Measurements from ENCODE around the gene SYPL1. TPM values are rescaled to one million over a fixed set of nuclear protein-coding genes. Genes with fewer than 3 reads are reported as not detected.

SYPL1 gene
- total RNA-seq, 1 donor from 2014 or later, result 48.8 TPM

- Histone ChIP-seq H3K4me2 (no peak overlapping the region), H3K27ac (no peak overlapping the region), H2AFZ (replicated peaks) (no peak overlapping the region), H3K4me1 (peaks cover 3% of the 10 kb centered on the region), H3K36me3 (no peaks in the 10 kb centered on the region), H3K79me2 (ENCODE audit: low read depth) (no peaks in the 10 kb centered on the region), H3K9me3 (ENCODE audit: low read depth) (no peaks in the 10 kb centered on the region), H3F3A (ENCODE audit: low read depth) (no peaks in the 10 kb centered on the region), H3K4me3 (no peak overlapping the region), H3K27me3 (no peaks in the 10 kb centered on the region), H4K20me1 (ENCODE audit: low read depth) (no peaks in the 10 kb centered on the region), H3K9ac (no peak overlapping the region)
- Mint-ChIP-seq H3K9me3 (no peaks in the 10 kb centered on the region), H3K36me3 (no peaks in the 10 kb centered on the region), H3K4me1 (no peaks in the 10 kb centered on the region), H3K27ac (no peak overlapping the region), H3K27me3 (ENCODE audit: insufficient read depth, low read depth) (no peaks in the 10 kb centered on the region), H3K4me3 (no peak overlapping the region)
- no peak for TF ChIP-seq EZH2 (IDR thresholded peaks at IDR 0.05)
- no peak for TF ChIP-seq EZH2phosphoT487 (IDR thresholded peaks at IDR 0.05)
- TF ChIP-seq, protein P1, sequence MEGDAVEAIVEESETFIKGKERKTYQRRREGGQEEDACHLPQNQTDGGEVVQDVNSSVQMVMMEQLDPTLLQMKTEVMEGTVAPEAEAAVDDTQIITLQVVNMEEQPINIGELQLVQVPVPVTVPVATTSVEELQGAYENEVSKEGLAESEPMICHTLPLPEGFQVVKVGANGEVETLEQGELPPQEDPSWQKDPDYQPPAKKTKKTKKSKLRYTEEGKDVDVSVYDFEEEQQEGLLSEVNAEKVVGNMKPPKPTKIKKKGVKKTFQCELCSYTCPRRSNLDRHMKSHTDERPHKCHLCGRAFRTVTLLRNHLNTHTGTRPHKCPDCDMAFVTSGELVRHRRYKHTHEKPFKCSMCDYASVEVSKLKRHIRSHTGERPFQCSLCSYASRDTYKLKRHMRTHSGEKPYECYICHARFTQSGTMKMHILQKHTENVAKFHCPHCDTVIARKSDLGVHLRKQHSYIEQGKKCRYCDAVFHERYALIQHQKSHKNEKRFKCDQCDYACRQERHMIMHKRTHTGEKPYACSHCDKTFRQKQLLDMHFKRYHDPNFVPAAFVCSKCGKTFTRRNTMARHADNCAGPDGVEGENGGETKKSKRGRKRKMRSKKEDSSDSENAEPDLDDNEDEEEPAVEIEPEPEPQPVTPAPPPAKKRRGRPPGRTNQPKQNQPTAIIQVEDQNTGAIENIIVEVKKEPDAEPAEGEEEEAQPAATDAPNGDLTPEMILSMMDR (IDR thresholded peaks at IDR 0.05), result no peak
- no peak for DNase-seq (ENCODE audit: low spot score)
Observed at GRCh38 chr7:106120500-106120899, 8.4 kb upstream of the SYPL1 start.

DNA sequence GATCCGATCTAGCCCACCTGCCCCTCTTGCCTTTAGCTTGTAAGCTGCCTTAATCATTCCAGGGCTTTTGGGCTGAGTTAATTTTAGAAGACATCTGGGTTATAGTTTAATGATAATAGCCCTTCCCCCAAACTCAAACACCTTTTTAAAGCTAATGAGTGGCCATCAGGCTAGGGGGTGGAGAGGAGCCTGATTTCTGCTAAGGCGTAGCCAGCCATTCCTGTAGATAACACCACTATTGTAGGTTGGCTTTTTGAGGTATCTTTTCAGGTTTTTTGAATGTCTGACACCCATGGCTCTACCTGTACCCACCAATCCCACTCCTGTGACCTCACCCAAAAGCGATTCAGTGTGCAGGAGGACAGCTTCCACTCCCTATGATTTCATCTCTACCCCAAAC is 7.6 kb upstream of the SYPL1 start:
- Histone ChIP-seq H2AFZ (replicated peaks) (no peak overlapping the region), H3K27ac (no peak overlapping the region), H3K4me1 (peaks cover 3% of the 10 kb centered on the region), H3K4me3 (no peak overlapping the region), H3K9ac (no peak overlapping the region), H3K79me2 (ENCODE audit: low read depth) (no peaks in the 10 kb centered on the region), H3K4me2 (no peak overlapping the region), H3F3A (ENCODE audit: low read depth) (no peaks in the 10 kb centered on the region), H3K36me3 (no peaks in the 10 kb centered on the region), H3K27me3 (no peaks in the 10 kb centered on the region), H3K9me3 (ENCODE audit: low read depth) (no peaks in the 10 kb centered on the region), H4K20me1 (ENCODE audit: low read depth) (no peaks in the 10 kb centered on the region)
- TF ChIP-seq, protein P1 (IDR thresholded peaks at IDR 0.05), result no peak
- TF ChIP-seq EZH2 (IDR thresholded peaks at IDR 0.05) (no peak), EZH2phosphoT487 (IDR thresholded peaks at IDR 0.05) (no peak)
- Mint-ChIP-seq H3K27ac (no peak overlapping the region), H3K36me3 (no peaks in the 10 kb centered on the region), H3K27me3 (ENCODE audit: insufficient read depth, low read depth) (no peaks in the 10 kb centered on the region), H3K4me3 (no peak overlapping the region), H3K4me1 (no peaks in the 10 kb centered on the region), H3K9me3 (no peaks in the 10 kb centered on the region)
- no peak for DNase-seq (ENCODE audit: low spot score)

DNA sequence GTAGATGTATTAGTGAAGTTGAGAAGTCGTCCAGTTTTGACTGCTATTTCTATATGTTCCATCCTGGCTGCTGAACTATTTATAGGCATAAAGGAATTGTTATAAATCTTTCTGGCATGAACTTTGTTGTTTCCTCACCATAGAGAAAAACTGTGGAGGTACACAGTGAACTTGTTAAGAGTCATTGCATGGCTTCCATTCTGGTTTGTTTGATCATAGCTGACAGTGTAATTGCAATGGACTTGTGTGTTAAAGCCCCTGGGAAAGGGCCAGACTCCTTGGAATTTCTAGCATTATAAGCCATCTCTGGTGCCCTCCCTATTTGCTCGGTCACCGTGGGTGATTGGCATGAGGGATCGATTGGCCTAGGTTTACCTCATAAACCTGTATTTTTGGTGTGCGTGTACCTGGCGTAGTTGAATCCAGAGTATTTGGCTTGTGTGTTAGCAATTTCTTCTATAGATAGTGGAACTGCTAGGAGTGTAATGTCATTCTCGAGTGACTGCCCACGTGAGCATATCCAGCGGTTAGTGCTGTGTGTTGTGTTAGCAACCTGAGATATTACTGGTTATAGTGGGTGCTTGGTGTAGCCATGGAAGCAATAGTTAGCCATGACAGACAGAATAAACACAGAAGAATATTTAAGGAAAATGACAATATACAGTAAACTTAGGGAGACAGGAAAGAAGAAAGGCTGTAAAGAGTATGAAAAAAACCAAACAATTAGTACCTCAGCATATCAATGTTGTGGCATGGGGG is 5.9 kb upstream of the SYPL1 start:
- Mint-ChIP-seq H3K4me3 (no peak overlapping the region), H3K4me1 (peaks cover 2% of the 10 kb centered on the region), H3K36me3 (no peaks in the 10 kb centered on the region), H3K27me3 (ENCODE audit: insufficient read depth, low read depth) (peaks cover 2% of the 10 kb centered on the region), H3K27ac (no peak overlapping the region), H3K9me3 (no peaks in the 10 kb centered on the region)
- Histone ChIP-seq H3K27ac (no peak overlapping the region), H3K4me1 (peaks cover 3% of the 10 kb centered on the region), H3F3A (ENCODE audit: low read depth) (peaks cover 1% of the 10 kb centered on the region), H3K4me2 (no peak overlapping the region), H3K4me3 (no peak overlapping the region), H3K27me3 (peaks cover 1% of the 10 kb centered on the region), H3K9me3 (ENCODE audit: low read depth) (no peaks in the 10 kb centered on the region), H3K36me3 (no peaks in the 10 kb centered on the region), H3K9ac (no peak overlapping the region), H2AFZ (replicated peaks) (no peak overlapping the region), H4K20me1 (ENCODE audit: low read depth) (no peaks in the 10 kb centered on the region), H3K79me2 (ENCODE audit: low read depth) (no peaks in the 10 kb centered on the region)
- no peak for TF ChIP-seq EZH2 (IDR thresholded peaks at IDR 0.05)
- TF ChIP-seq, protein P1 (IDR thresholded peaks at IDR 0.05), result no peak
- TF ChIP-seq EZH2phosphoT487 (IDR thresholded peaks at IDR 0.05), result no peak
- no peak for DNase-seq (ENCODE audit: low spot score)
